ENCODE results near the gene FBXO48. TPM values are rescaled to one million over a fixed set of nuclear protein-coding genes. Genes with fewer than 3 reads are reported as not detected.

FBXO48 gene
- total RNA-seq, 1 experiment from 2014 or later = 0.74 TPM

DNA sequence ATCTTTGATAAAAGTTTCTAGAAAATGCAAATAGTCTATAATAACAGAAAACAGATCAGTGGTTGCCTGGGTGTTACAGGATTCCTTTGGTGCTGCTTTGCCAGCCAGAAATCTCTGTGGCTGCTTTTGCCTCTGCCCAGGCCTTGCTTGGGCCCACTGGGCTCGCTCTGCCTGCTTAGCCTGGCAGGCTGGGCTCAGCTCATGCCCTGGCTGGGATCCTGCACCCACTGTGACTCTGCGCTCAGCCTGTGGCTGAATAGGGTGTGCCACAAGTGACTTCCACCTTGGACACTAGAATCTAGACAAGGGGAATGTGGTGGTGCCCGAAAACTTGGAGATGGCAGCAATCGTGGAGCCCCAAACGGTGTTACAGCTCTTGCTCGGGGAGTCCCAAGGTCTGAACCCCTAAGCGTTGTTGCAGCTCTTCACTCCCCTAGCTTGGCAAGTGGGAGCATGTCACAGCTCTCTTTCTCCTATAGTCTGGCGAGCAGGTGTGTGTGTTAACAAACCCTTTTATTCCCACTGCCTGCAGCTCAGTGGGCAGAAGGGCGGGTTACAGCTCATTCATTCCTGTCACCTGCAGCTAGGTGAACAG is 50.9 kb downstream of the FBXO48 start:
- ATAC-seq (no peak), DNase-seq (ENCODE audit: low read depth, low spot score) (no peak)
- Histone ChIP-seq H3K4me3 (ENCODE audit: low read depth in 2 of 2, low read length in 2 of 2) (no peak overlapping the region), H3K4me1 (ENCODE audit: control insufficient read depth, insufficient read depth, low read length) (no peaks in the 10 kb centered on the region), H3K9me3 (ENCODE audit: control insufficient read depth, insufficient read depth, low read depth, low read length) (no peaks in the 10 kb centered on the region), H3K27me3 (ENCODE audit: control insufficient read depth, insufficient read depth, low read length) (peaks cover 2% of the 10 kb centered on the region; the same call in 1 of the 2 replicates), H3K36me3 (ENCODE audit: control insufficient read depth, insufficient read depth, low read length) (no peaks in the 10 kb centered on the region), H3K27ac (ENCODE audit: low read length) (no peak overlapping the region)
- in situ Hi-C loops (cut with HindIII; ENCODE audit: low pct_unique_long_range_greater_than_20kb, low sequenced_read_pairs) (no loop called here), intact Hi-C loops (cut with micrococcal nuclease; ENCODE audit: unreplicated experiment) (no loop called here)
- POLR2A ChIA-PET = no interaction called here
- BruUV-seq (replicated peaks) = no TSS peak
- CTCF ChIA-PET = no interaction called here
- TF ChIP-seq, protein P1, sequence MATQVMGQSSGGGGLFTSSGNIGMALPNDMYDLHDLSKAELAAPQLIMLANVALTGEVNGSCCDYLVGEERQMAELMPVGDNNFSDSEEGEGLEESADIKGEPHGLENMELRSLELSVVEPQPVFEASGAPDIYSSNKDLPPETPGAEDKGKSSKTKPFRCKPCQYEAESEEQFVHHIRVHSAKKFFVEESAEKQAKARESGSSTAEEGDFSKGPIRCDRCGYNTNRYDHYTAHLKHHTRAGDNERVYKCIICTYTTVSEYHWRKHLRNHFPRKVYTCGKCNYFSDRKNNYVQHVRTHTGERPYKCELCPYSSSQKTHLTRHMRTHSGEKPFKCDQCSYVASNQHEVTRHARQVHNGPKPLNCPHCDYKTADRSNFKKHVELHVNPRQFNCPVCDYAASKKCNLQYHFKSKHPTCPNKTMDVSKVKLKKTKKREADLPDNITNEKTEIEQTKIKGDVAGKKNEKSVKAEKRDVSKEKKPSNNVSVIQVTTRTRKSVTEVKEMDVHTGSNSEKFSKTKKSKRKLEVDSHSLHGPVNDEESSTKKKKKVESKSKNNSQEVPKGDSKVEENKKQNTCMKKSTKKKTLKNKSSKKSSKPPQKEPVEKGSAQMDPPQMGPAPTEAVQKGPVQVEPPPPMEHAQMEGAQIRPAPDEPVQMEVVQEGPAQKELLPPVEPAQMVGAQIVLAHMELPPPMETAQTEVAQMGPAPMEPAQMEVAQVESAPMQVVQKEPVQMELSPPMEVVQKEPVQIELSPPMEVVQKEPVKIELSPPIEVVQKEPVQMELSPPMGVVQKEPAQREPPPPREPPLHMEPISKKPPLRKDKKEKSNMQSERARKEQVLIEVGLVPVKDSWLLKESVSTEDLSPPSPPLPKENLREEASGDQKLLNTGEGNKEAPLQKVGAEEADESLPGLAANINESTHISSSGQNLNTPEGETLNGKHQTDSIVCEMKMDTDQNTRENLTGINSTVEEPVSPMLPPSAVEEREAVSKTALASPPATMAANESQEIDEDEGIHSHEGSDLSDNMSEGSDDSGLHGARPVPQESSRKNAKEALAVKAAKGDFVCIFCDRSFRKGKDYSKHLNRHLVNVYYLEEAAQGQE (IDR thresholded peaks at IDR 0.05; ENCODE audit: insufficient read depth in 1 of 2, low read depth in 2 of 2, low read length in 1 of 2) = no peak

DNA sequence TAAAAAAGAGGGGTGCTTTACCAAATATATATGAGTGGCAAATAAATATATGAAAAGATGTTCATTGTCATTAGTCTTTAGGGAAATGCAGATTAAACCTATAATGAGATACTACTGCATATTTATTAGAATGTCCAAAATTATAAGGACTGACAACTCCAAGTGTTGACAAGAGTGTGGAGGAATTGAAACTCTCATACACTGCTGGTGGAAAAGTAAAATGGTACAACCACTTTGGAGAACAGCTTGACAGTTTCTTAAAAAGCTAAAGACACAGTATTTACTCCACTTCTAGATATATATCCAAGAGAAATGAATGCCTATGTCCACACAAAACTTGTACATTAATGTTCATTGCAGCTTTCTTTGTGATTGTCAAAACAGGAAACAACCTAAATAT is 51.6 kb downstream of the FBXO48 start:
- ATAC-seq (no peak), DNase-seq (ENCODE audit: low read depth, low spot score) (no peak)
- ChIA-PET CTCF (no interaction called here), POLR2A (no interaction called here)
- no peaks in the 10 kb centered on the region for H3K9me3 ChIP-seq (ENCODE audit: control insufficient read depth, insufficient read depth, low read depth, low read length)
- H3K27me3 ChIP-seq (ENCODE audit: control insufficient read depth, insufficient read depth, low read length) = peaks cover 2% of the 10 kb centered on the region; the same call in 1 of the 2 replicates
- TF ChIP-seq, protein P2, sequence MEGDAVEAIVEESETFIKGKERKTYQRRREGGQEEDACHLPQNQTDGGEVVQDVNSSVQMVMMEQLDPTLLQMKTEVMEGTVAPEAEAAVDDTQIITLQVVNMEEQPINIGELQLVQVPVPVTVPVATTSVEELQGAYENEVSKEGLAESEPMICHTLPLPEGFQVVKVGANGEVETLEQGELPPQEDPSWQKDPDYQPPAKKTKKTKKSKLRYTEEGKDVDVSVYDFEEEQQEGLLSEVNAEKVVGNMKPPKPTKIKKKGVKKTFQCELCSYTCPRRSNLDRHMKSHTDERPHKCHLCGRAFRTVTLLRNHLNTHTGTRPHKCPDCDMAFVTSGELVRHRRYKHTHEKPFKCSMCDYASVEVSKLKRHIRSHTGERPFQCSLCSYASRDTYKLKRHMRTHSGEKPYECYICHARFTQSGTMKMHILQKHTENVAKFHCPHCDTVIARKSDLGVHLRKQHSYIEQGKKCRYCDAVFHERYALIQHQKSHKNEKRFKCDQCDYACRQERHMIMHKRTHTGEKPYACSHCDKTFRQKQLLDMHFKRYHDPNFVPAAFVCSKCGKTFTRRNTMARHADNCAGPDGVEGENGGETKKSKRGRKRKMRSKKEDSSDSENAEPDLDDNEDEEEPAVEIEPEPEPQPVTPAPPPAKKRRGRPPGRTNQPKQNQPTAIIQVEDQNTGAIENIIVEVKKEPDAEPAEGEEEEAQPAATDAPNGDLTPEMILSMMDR (IDR thresholded peaks at IDR 0.05) = no peak
- TF ChIP-seq TCF7L2 (IDR thresholded peaks at IDR 0.05; ENCODE audit: low read depth, low read length) (no peak), SIN3A (IDR thresholded peaks at IDR 0.05; ENCODE audit: borderline replicate concordance, insufficient read depth, low read depth, low read length) (no peak)
- TF ChIP-seq, protein P1 (IDR thresholded peaks at IDR 0.05; ENCODE audit: insufficient read depth in 1 of 2, low read depth in 2 of 2, low read length in 1 of 2) = no peak
- BruUV-seq (replicated peaks) = no TSS peak
- no peaks in the 10 kb centered on the region for H3K4me1 ChIP-seq (ENCODE audit: control insufficient read depth, insufficient read depth, low read length)
- in situ Hi-C loops (cut with HindIII; ENCODE audit: low pct_unique_long_range_greater_than_20kb, low sequenced_read_pairs) (no loop called here), intact Hi-C loops (cut with micrococcal nuclease; ENCODE audit: unreplicated experiment) (no loop called here)
- no peaks in the 10 kb centered on the region for H3K36me3 ChIP-seq (ENCODE audit: control insufficient read depth, insufficient read depth, low read length)
- H3K27ac ChIP-seq (ENCODE audit: low read length) = no peak overlapping the region
- no peak overlapping the region for H3K4me3 ChIP-seq (ENCODE audit: low read depth in 2 of 2, low read length in 2 of 2)

All from Panc1 (cell line).